Spleen (tissue), 11 donors: Measurements from ENCODE around the gene DHRSX. TPM values are rescaled to one million over a fixed set of nuclear protein-coding genes. Genes with fewer than 3 reads are reported as not detected.
A peak's percentile ranks its signal among the peaks of the same experiment; 100 is the strongest.
"Not testable (repeated sequence)": the region's sequence is repeated elsewhere in the genome, so short reads cannot be mapped to it uniquely, and the experiment has no call there.

ENCODE experiments used
- DNase-seq: peaks from one replicate; pipeline ENCODE4 v3.0.0-alpha.2; 2020
- H3K27ac ChIP-seq, 8 donors: fragments of 200-600 bp; sonication (generic) in 7 of 8; 1 replicate in 4 of 8; 2 replicates in 4 of 8; pipeline versions ENCODE4 v1.5.0 to v1.8.0; 2016 to 2021; ENCODE audit warnings: inconsistent platforms in 4 of 8, mild to moderate bottlenecking in 4 of 8, moderate library complexity in 1 of 8
- H3K27me3 ChIP-seq, 7 donors: fragments of 200-600 bp; sonication (generic) in 6 of 7; replicated peaks in 1 of 7; 1 replicate in 4 of 7; 2 replicates in 3 of 7; pipeline versions ENCODE4 v1.5.0 to v1.8.0; 2016 to 2021; ENCODE audit warnings: inconsistent platforms in 3 of 7, mild to moderate bottlenecking in 1 of 7
- H3K36me3 ChIP-seq, 6 donors: fragments of 200-600 bp; sonication (generic) in 5 of 6; 1 replicate in 4 of 6; 2 replicates in 2 of 6; pipeline versions ENCODE4 v1.5.0 to v1.8.0; 2016 to 2021; ENCODE audit warnings: inconsistent platforms in 2 of 6
- H3K4me1 ChIP-seq, 6 donors: fragments of 200-600 bp; sonication (generic) in 5 of 6; 1 replicate in 3 of 6; 2 replicates in 3 of 6; pipeline versions ENCODE4 v1.5.0 to v1.8.0; 2016 to 2021; ENCODE audit warnings: inconsistent platforms in 3 of 6
- H3K4me3 ChIP-seq, 8 donors: fragments of 200-600 bp; sonication (generic) in 7 of 8; 1 replicate in 4 of 8; 2 replicates in 4 of 8; pipeline versions ENCODE4 v1.5.0 to v1.8.0; 2016 to 2021; ENCODE audit warnings: inconsistent platforms in 4 of 8, mild to moderate bottlenecking in 4 of 8, moderate library complexity in 2 of 8
- H3K9me3 ChIP-seq, 8 donors: fragments of 200-600 bp; sonication (generic) in 7 of 8; 1 replicate in 4 of 8; 2 replicates in 4 of 8; pipeline versions ENCODE4 v1.5.0 to v1.8.0; 2016 to 2021; ENCODE audit warnings: inconsistent platforms in 4 of 8
- CTCF ChIP-seq, 11 experiments: fragments of 200-600 bp in 7 of 11; fragments of 450-650 bp in 4 of 11; sonication (generic) in 4 of 11; IDR thresholded peaks in 8 of 11; conservative IDR thresholded peaks in 3 of 11; 1 replicate in 7 of 11; 2 replicates in 4 of 11; pipeline versions ENCODE4 v1.4.0 to v1.8.0; 2016 to 2021; ENCODE audit warnings: antibody characterized with exemption in 11 of 11, inconsistent platforms in 4 of 11, mild to moderate bottlenecking in 1 of 11
- POLR2A ChIP-seq, 3 donors: fragments of 450-650 bp; IDR thresholded peaks; one replicate each; pipeline ENCODE4 v1.5.1; 2017; ENCODE audit warnings: antibody characterized with exemption in 3 of 3, mild to moderate bottlenecking in 1 of 3
- POLR2AphosphoS5 ChIP-seq, 3 donors: sonication (generic); formaldehyde crosslinking; IDR thresholded peaks; one replicate each; pipeline ENCODE4 v1.5.1; 2017; ENCODE audit warnings: antibody characterized with exemption in 3 of 3
- WGBS, 5 donors: extraction: QIAGEN DNeasy Blood & Tissue Kit in 3 of 5; methylation state at CpG; one replicate each; pipeline versions ENCODE4 v1.1.5 to v1.1.7; 2013 to 2018; 5-methylcytosine and 5-hydroxymethylcytosine counted together
- intact Hi-C: fragments of 100-400 bp; cut with DNase I; formaldehyde crosslinking; loops from one replicate; pipeline ENCODE4 v1.15.0; 2023; ENCODE audit warnings: low total_unique reads
- polyA plus RNA-seq, 3 donors: library from polyadenylated mRNA; stranded (reverse); fragments of 200-250 nt; gene quantifications; one replicate each; pipeline ENCODE4 v1.2.1, GENCODE V29; 2013
- total RNA-seq, 7 donors: library from RNA; depleted of rRNA in 3 of 7; stranded (reverse); fragments of >200 nt in 3 of 7; fragmentation: NEBNext Ultra II Directional in 4 of 7; extraction: Animal tissue kit (Norgen Biotek cat#: 25700) in 4 of 7; gene quantifications; one replicate each; pipeline versions ENCODE4 v1.1.0 to v1.2.1, GENCODE V29; 2016 to 2021
- donor health status: healthy with polysubstance abuse.
- donor health status: DM: no; HTN: no; CAD: no; lungs with moderate emphysema.
- donor health status: DM: no; HTN: no; CAD: no.
- donor health status: Bipolar disorder and iron deficiency.
- donor health status: healthy.
- donor health status: DM: no; HTN: no; CAD: no.
- donor health status: DM: yes; HTN: yes; CAD: no.

DHRSX gene
- total and polyA plus RNA-seq, 10 donors, result 5.5 to 29.6 (median 23.2) TPM

GRCh38 chrX:2478546-2479419, 22.0 kb downstream of the DHRSX start:
- H3K9me3 ChIP-seq, result peaks cover 0 to 10% (median 2%) of the 10 kb centered on the region in 8 donors
- intact Hi-C loops, result no loop called here
- peak; percentile 46 for DNase-seq
- peaks cover 0 to 31% (median 0%) of the 10 kb centered on the region in 6 donors for H3K36me3 ChIP-seq
- TF ChIP-seq POLR2AphosphoS5 (IDR thresholded peaks at IDR 0.05), result no peak
- TF ChIP-seq CTCF (IDR thresholded peaks at IDR 0.05 in 8 of 11, conservative IDR thresholded peaks at IDR 0.05 in 3 of 11), result no peak
- no peak for TF ChIP-seq POLR2A (IDR thresholded peaks at IDR 0.05)
- 85 to 94% (median 88%) methylated on average over 21 of the region's 21 CpGs for WGBS, 5 donors
- H3K4me3 ChIP-seq, result no peak overlapping the region
- H3K27ac ChIP-seq, result no peak overlapping the region
- no peaks in the 10 kb centered on the region for H3K27me3 ChIP-seq
- H3K4me1 ChIP-seq, result no peaks in the 10 kb centered on the region

- H3K27me3 ChIP-seq, H3K4me1 ChIP-seq, H3K9me3 ChIP-seq, H3K27ac ChIP-seq, intact Hi-C loops, H3K4me3 ChIP-seq: not testable (repeated sequence)
- peaks cover 0 to 26% (median 0%) of the 10 kb centered on the region in 6 donors for H3K36me3 ChIP-seq
- peak; percentile 23 for DNase-seq
- 93 to 97% (median 95%) methylated on average over 11 of the region's 11 CpGs for WGBS, 5 donors
These were observed 23.5 kb downstream of the DHRSX start for GRCh38 chrX:2477313-2477712.

DNA sequence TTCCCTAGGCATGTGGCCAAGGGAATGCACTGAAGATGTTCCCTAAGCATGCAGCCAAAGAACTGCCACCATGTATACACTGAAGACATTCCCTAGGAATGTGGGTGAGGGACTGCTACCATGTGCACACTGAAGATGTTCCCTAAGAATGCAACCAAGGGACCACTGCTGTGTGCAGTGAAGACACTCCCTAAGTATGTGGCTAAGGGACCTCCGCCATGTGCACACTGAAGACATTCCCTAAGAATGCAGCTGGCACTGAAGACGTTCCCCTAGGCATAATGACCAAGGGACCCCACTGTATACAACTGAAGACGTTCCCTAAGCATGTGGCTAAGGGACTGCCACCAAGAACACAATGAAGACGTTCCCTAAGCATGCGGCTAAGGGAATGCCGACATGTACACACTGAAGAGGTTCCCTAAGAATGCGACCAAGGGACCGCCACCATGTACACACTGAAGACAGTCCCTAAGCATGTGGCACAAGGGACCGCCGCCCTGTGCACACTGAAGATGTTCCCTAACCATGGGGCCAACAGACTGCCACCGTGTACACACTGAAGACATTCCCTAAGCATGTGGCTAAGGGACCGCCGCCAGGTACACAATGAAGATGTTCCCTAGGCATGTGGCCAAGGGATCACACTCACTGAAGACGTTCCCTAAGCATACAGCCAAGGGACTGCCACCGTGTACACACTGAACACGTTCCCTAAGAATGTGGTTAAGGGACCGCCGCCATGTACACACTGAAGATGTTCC, 25.6 kb downstream of the DHRSX start:
- H3K9me3 ChIP-seq, result peaks cover 0 to 9% (median 2%) of the 10 kb centered on the region in 8 donors
- peak; percentile 18 for DNase-seq
- no peak for TF ChIP-seq POLR2A (IDR thresholded peaks at IDR 0.05)
- no peak for TF ChIP-seq POLR2AphosphoS5 (IDR thresholded peaks at IDR 0.05)
- TF ChIP-seq CTCF (IDR thresholded peaks at IDR 0.05 in 8 of 11, conservative IDR thresholded peaks at IDR 0.05 in 3 of 11), result no peak
- WGBS, 5 donors, result 92 to 98% (median 95%) methylated on average over 17 to 18 of the region's 18 CpGs
- no peak overlapping the region for H3K27ac ChIP-seq
- peaks cover 0 to 12% (median 0%) of the 10 kb centered on the region in 6 donors for H3K36me3 ChIP-seq
- no peak overlapping the region for H3K4me3 ChIP-seq
- no peaks in the 10 kb centered on the region for H3K4me1 ChIP-seq
- no peaks in the 10 kb centered on the region for H3K27me3 ChIP-seq
- intact Hi-C loops, result no loop called here

GRCh38 chrX:2474280-2474962, 26.4 kb downstream of the DHRSX start:
- Histone ChIP-seq H3K36me3 (peaks cover 0 to 10% (median 0%) of the 10 kb centered on the region in 6 donors), H3K27me3 (no peaks in the 10 kb centered on the region), H3K4me3 (no peak overlapping the region), H3K27ac (no peak overlapping the region), H3K4me1 (no peaks in the 10 kb centered on the region), H3K9me3 (peaks cover 0 to 8% (median 3%) of the 10 kb centered on the region in 8 donors)
- TF ChIP-seq CTCF (IDR thresholded peaks at IDR 0.05 in 8 of 11, conservative IDR thresholded peaks at IDR 0.05 in 3 of 11), result no peak
- no peak for TF ChIP-seq POLR2A (IDR thresholded peaks at IDR 0.05)
- intact Hi-C loops, result no loop called here
- WGBS, 5 donors, result 86 to 95% (median 89%) methylated on average over 18 to 20 of the region's 20 CpGs
- DNase-seq, result peak; percentile 12

DNA sequence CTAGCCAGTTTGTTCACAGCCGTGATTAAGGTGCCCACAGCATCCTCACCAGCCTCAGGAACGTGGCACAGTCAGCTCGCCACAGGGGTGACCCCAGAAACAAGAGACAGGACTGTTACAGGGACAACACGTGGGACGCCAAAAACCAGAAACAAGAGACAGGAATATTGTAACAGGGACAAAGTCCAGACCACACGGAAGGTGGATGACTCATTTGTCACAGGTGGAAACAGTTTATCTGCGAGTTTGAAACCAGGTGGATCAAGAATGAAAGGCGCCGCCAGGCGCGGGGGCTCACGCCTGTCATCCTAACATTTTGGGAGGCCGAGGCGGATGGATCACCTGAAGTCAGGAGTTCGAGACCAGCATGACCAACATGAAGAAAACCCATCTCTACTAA, 27.7 kb downstream of the DHRSX start:
- DNase-seq, result peak; percentile 11
- H3K27me3 ChIP-seq, H3K4me3 ChIP-seq: not testable (repeated sequence)

More for the DNA sequence above, 27.7 kb downstream of the DHRSX start:
- H3K4me1 ChIP-seq, intact Hi-C loops, H3K9me3 ChIP-seq, H3K27ac ChIP-seq, H3K36me3 ChIP-seq: not testable (repeated sequence)
- 83 to 95% (median 91%) methylated on average over 15 of the region's 15 CpGs for WGBS, 5 donors
